ENCODE results near the gene DDO. TPM values are rescaled to one million over a fixed set of nuclear protein-coding genes. Genes with fewer than 3 reads are reported as not detected.

Gene DDO
- total and polyA plus RNA-seq, 3 donors from 2014 or later = 0.19 to 0.73 (median 0.24) TPM

GRCh38 chr6:110345025-110345424, 70.3 kb downstream of the DDO start:
- intact Hi-C loops (cut with DNase I; ENCODE audit: low total_unique reads) = no loop called here
- H3K27ac ChIP-seq = no peak overlapping the region
- WGBS, 2 donors = 79 to 83% methylated on average over 4 of the region's 4 CpGs

GRCh38 chr6:110342759-110343158, 72.6 kb downstream of the DDO start:
- no peak for DNase-seq
- Histone ChIP-seq H3K4me1 (peaks cover 14% of the 10 kb centered on the region), H3K36me3 (ENCODE audit: low read depth, missing control alignments) (no peaks in the 10 kb centered on the region), H3K27me3 (no peaks in the 10 kb centered on the region), H3K9me3 (no peaks in the 10 kb centered on the region), H3K4me3 (no peak overlapping the region), H3K27ac (no peak overlapping the region)
- intact Hi-C loops (cut with DNase I; ENCODE audit: low total_unique reads) = no loop called here
- 90 to 94% methylated on average over 3 of the region's 3 CpGs for WGBS, 2 donors
- TF ChIP-seq POLR2A (IDR thresholded peaks at IDR 0.05) (no peak), CTCF (IDR thresholded peaks at IDR 0.05) (no peak)

More at GRCh38 chr6:110345025-110345424, 70.3 kb downstream of the DDO start:
- no peak for TF ChIP-seq POLR2A (IDR thresholded peaks at IDR 0.05)
- TF ChIP-seq CTCF (IDR thresholded peaks at IDR 0.05) = no peak
- H3K4me3 ChIP-seq = no peak overlapping the region
- no peak for DNase-seq
- peaks cover 13% of the 10 kb centered on the region for H3K4me1 ChIP-seq
- no peaks in the 10 kb centered on the region for H3K9me3 ChIP-seq
- no peaks in the 10 kb centered on the region for H3K36me3 ChIP-seq (ENCODE audit: low read depth, missing control alignments)
- H3K27me3 ChIP-seq = no peaks in the 10 kb centered on the region

Other genes with a start within 250 kb of the DDO start
- 100 to 1,000 TPM; 102 to 204 TPM for gene WASF1, start 235.9 kb downstream of the DDO start, total RNA-seq
- 158 TPM for gene WASF1, start 235.9 kb downstream of the DDO start, polyA plus RNA-seq (ENCODE audit: insufficient read depth, low read depth, low replicate concordance)
- 10 to 100 TPM; 16.3 to 20.1 TPM for gene CDC40, start 235.1 kb downstream of the DDO start, total RNA-seq
- gene CDC40, start 235.1 kb downstream of the DDO start, polyA plus RNA-seq (ENCODE audit: insufficient read depth, low read depth, low replicate concordance) = 17.9 TPM
- gene METTL24, start 57.2 kb downstream of the DDO start, total RNA-seq = 1 to 10 TPM; 3.5 to 6.0 TPM
- 6.3 TPM for gene METTL24, start 57.2 kb downstream of the DDO start, polyA plus RNA-seq (ENCODE audit: insufficient read depth, low read depth, low replicate concordance)
- gene SLC22A16, start 61.0 kb upstream of the DDO start, total RNA-seq = 10 to 100 TPM; 17.2 to 25.0 TPM
- 49.5 TPM for gene SLC22A16, start 61.0 kb upstream of the DDO start, polyA plus RNA-seq (ENCODE audit: insufficient read depth, low read depth, low replicate concordance)